HCT116 (cell line): Measurements from ENCODE around the gene ITGA11. TPM values are rescaled to one million over a fixed set of nuclear protein-coding genes. Genes with fewer than 3 reads are reported as not detected.
A peak's percentile ranks its signal among the peaks of the same experiment; 100 is the strongest.

Experiments used
- ATAC-seq: fragments of 200-7000 bp; cut with Tn5 transposase; 2 replicates; pipeline ENCODE4 v1.9.1; 2020; ENCODE audit warnings: mild to moderate bottlenecking, moderate library complexity
- BruUV-seq: library from RNA; stranded (reverse); fragments of 400-500 nt; replicated peaks from 2 replicates; lab custom pipeline; 2021; lab: Mats Ljungman, UMichigan
- CTCF ChIA-PET: fragments of 300-600 bp; sonication (Branson Sonifier 250); formaldehyde crosslinking; loops from one replicate; lab custom pipeline; 2021; ENCODE audit warnings: antibody characterized with exemption; lab: Charles Lee
- POLR2A ChIA-PET: fragments of 300-600, 350-600 bp; sonication (Branson Sonifier 250); formaldehyde crosslinking; loops from one replicate; lab custom pipeline; 2021; ENCODE audit warnings: antibody characterized with exemption; lab: Charles Lee
- RAD21 ChIA-PET, 2 experiments: fragments of 300-600 bp; sonication (Branson Sonifier 250); formaldehyde crosslinking; loops; one replicate each; lab custom pipeline; 2023; ENCODE audit warnings: low total read pairs in 2 of 2; ENCODE audit not compliant: uncharacterized antibody in 2 of 2, unreplicated experiment in 2 of 2, low non-redundant PET in 1 of 2; lab: Charles Lee
- DNase-seq: peaks from one replicate; pipeline ENCODE4 v3.0.0-alpha.2; 2010; ENCODE audit warnings: low read depth, low spot score
- H2AFZ ChIP-seq: fragments of 200-600 bp; shearing (Covaris generic), sonication (generic); 2 replicates; pipeline ENCODE4 v1.6.1; 2017; ENCODE audit warnings: low read depth, mixed run types, mixed read lengths, antibody characterized with exemption, low read length; ENCODE audit not compliant: poor library complexity, severe bottlenecking
- H3K27ac ChIP-seq: 2 replicates; pipeline ENCODE4 v1.5.1; 2012; ENCODE audit warnings: low read depth, low read length
- H3K27me3 ChIP-seq: fragments of 200-600 bp; sonication (generic); 2 replicates; pipeline ENCODE4 v1.6.1; 2016; ENCODE audit warnings: mixed run types, low read length, mixed read lengths; ENCODE audit not compliant: insufficient read depth
- H3K36me3 ChIP-seq, 2 experiments: fragments of 200-500 bp in 1 of 2; fragments of 200-600 bp in 1 of 2; sonication (Bioruptor generic) in 1 of 2; sonication (generic) in 1 of 2; 2 replicates each; pipeline versions ENCODE4 v1.5.1 to v1.6.1; 2014 to 2016; ENCODE audit warnings: low read length in 2 of 2, inconsistent platforms in 1 of 2, mixed read lengths in 1 of 2, mixed run types in 1 of 2; ENCODE audit not compliant: insufficient read depth in 2 of 2, control insufficient read depth in 1 of 2
- H3K4me1 ChIP-seq, 2 experiments: fragments of 200-600 bp in 1 of 2; sonication (generic) in 1 of 2; 2 replicates each; pipeline versions ENCODE4 v1.5.1 to v1.6.1; 2012 to 2017; ENCODE audit warnings: low read length in 2 of 2, inconsistent platforms in 1 of 2, mild to moderate bottlenecking in 1 of 2, mixed read lengths in 1 of 2, mixed run types in 1 of 2, moderate library complexity in 1 of 2; ENCODE audit not compliant: insufficient read depth in 2 of 2, control insufficient read depth in 1 of 2
- H3K4me2 ChIP-seq: fragments of 200-600 bp; sonication (generic); 2 replicates; pipeline ENCODE4 v1.6.1; 2017; ENCODE audit warnings: mixed run types, low read length, mixed read lengths
- H3K4me3 ChIP-seq, 2 experiments: fragments of 200-600 bp in 1 of 2; sonication (generic) in 1 of 2; replicated peaks in 1 of 2; 2 replicates each; pipeline ENCODE4 v1.5.1; 2011 to 2016; ENCODE audit warnings: low read length in 2 of 2, control low read depth in 1 of 2, low read depth in 1 of 2, mild to moderate bottlenecking in 1 of 2, mixed read lengths in 1 of 2, mixed run types in 1 of 2
- H3K79me2 ChIP-seq: fragments of 200-600 bp; sonication (generic); 2 replicates; pipeline ENCODE4 v1.6.1; 2017; ENCODE audit warnings: mild to moderate bottlenecking, mixed run types, low read length, moderate library complexity, mixed read lengths; ENCODE audit not compliant: insufficient read depth
- H3K9ac ChIP-seq: fragments of 200-600 bp; sonication (generic); 2 replicates; pipeline ENCODE4 v1.6.1; 2016; ENCODE audit warnings: low read length, mixed read lengths
- H3K9me2 ChIP-seq: fragments of 200-600 bp; sonication (generic), shearing (Covaris generic); 2 replicates; pipeline ENCODE4 v1.6.1; 2017; ENCODE audit warnings: mixed run types, mild to moderate bottlenecking, moderate library complexity; ENCODE audit not compliant: insufficient read depth
- H3K9me3 ChIP-seq, 2 experiments: fragments of 200-500 bp in 1 of 2; fragments of 200-600 bp in 1 of 2; sonication (Bioruptor generic) in 1 of 2; sonication (generic) in 1 of 2; 2 replicates each; pipeline ENCODE4 v1.6.1; 2014 to 2017; ENCODE audit warnings: low read length in 2 of 2, mixed read lengths in 2 of 2, inconsistent platforms in 1 of 2, low read depth in 1 of 2, mild to moderate bottlenecking in 1 of 2, mixed run types in 1 of 2, moderate library complexity in 1 of 2; ENCODE audit not compliant: control insufficient read depth in 1 of 2, insufficient read depth in 1 of 2
- H4K20me1 ChIP-seq: fragments of 200-600 bp; sonication (generic), shearing (Covaris generic); 2 replicates; pipeline ENCODE4 v1.6.1; 2017; ENCODE audit warnings: mixed run types, mild to moderate bottlenecking, moderate library complexity; ENCODE audit not compliant: insufficient read depth
- ATF3 ChIP-seq: IDR thresholded peaks from 2 replicates; pipeline ENCODE4 v1.6.1; 2012
- CTCF ChIP-seq, 3 experiments: fragments of 200-600 bp in 1 of 3; sonication (generic) in 1 of 3; IDR thresholded peaks in 2 of 3; conservative IDR thresholded peaks in 1 of 3; 2 replicates each; pipeline ENCODE4 v1.5.1; 2012 to 2017; ENCODE audit warnings: low read depth in 2 of 3, low read length in 2 of 3, antibody characterized with exemption in 1 of 3, borderline replicate concordance in 1 of 3, control low read depth in 1 of 3, mild to moderate bottlenecking in 1 of 3, mixed read lengths in 1 of 3, mixed run types in 1 of 3, moderate library complexity in 1 of 3; ENCODE audit not compliant: insufficient read depth in 1 of 3
- EGR1 ChIP-seq: IDR thresholded peaks from 2 replicates; pipeline ENCODE4 v1.6.1; 2012; ENCODE audit warnings: low read depth
- ELF1 ChIP-seq: IDR thresholded peaks from 2 replicates; pipeline ENCODE4 v1.6.1; 2012; ENCODE audit warnings: low read depth, borderline replicate concordance
- EZH2 ChIP-seq: fragments of 200-600 bp; sonication (generic); IDR thresholded peaks from 2 replicates; pipeline ENCODE4 v1.6.1; 2017; ENCODE audit warnings: antibody characterized with exemption, mixed run types
- FOSL1 ChIP-seq: IDR thresholded peaks from 2 replicates; pipeline ENCODE4 v1.6.1; 2012; ENCODE audit warnings: low read depth
- JUND ChIP-seq: IDR thresholded peaks from 2 replicates; pipeline ENCODE4 v1.6.1; 2012
- MAX ChIP-seq: IDR thresholded peaks from 2 replicates; pipeline ENCODE4 v1.6.1; 2012
- RAD21 ChIP-seq: IDR thresholded peaks from 2 replicates; pipeline ENCODE4 v1.6.1; 2012; ENCODE audit warnings: low read depth, mild to moderate bottlenecking
- SP1 ChIP-seq: IDR thresholded peaks from 2 replicates; pipeline ENCODE4 v1.6.1; 2012; ENCODE audit warnings: low read depth
- TCF7L2 ChIP-seq: IDR thresholded peaks from 2 replicates; pipeline ENCODE4 v1.7.0; 2011; ENCODE audit warnings: borderline replicate concordance, inconsistent platforms; ENCODE audit not compliant: insufficient read depth, insufficient read length; ENCODE audit errors: extremely low read depth
- YY1 ChIP-seq: IDR thresholded peaks from 2 replicates; pipeline ENCODE4 v1.6.1; 2011; ENCODE audit warnings: low read length, low read depth, moderate library complexity, mild to moderate bottlenecking; ENCODE audit not compliant: insufficient replicate concordance; ENCODE audit errors: extremely low read depth
- intact Hi-C: fragments of 100-400 bp; cut with micrococcal nuclease; formaldehyde crosslinking; loops from 2 replicates; pipeline ENCODE4 v1.10.0; 2022
- total RNA-seq: library from RNA; stranded (reverse); gene quantifications from one replicate; pipeline ENCODE4 v1.2.1, GENCODE V29; 2021; ENCODE audit not compliant: unreplicated experiment
- TF ChIP-seq, protein P1 (sequence below): IDR thresholded peaks from 2 replicates; pipeline ENCODE4 v1.6.1; 2012; ENCODE audit warnings: low read depth
- TF ChIP-seq, protein P2 (sequence below): IDR thresholded peaks from 2 replicates; pipeline ENCODE4 v1.6.1; 2011; ENCODE audit warnings: mild to moderate bottlenecking, low read length, moderate library complexity; ENCODE audit not compliant: insufficient replicate concordance; ENCODE audit errors: extremely low read depth

Gene ITGA11
- total RNA-seq, 1 experiment from 2014 or later: not detected

DNA sequence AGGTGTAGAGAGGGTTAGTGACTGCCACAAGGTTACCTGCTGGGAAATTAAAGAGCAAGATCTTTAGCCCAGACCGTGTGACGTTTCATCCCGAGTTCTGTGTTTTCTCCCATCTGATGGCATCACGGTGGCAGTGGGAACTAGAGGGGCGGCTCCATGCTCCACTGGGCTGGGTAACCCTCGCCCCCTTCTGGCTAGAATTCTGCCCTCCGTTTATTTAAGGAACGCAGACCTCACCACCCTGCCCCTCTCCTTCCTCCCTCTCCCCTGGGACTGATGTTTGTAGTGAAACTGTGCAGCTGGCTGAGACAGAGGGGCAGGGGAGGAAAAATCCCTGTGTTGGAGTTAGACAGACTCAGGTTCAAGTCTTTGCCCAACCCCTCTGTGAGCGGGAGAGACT, 65.6 kb downstream of the ITGA11 start:
- DNase-seq: no peak
- H3K79me2 ChIP-seq: no peaks in the 10 kb centered on the region
- intact Hi-C loops: no loop called here
- H3K9me2 ChIP-seq: no peaks in the 10 kb centered on the region
- TF ChIP-seq RAD21 (peak; percentile 43; the same call in 1 of the 2 replicates), CTCF (IDR thresholded peaks at IDR 0.05 in 2 of 3, conservative IDR thresholded peaks at IDR 0.05 in 1 of 3; ENCODE audit: borderline replicate concordance in 1 of 3, insufficient read depth in 1 of 3, low read depth in 2 of 3, low read length in 2 of 3) (peak in 2 of 3 experiments; percentile 16; a peak in 1 of 6 replicates), YY1 (no peak), EGR1 (no peak), TCF7L2 (no peak), ATF3 (no peak), MAX (no peak), JUND (no peak), ELF1 (no peak), FOSL1 (no peak), SP1 (no peak), EZH2 (no peak)
- TF ChIP-seq, protein P1, sequence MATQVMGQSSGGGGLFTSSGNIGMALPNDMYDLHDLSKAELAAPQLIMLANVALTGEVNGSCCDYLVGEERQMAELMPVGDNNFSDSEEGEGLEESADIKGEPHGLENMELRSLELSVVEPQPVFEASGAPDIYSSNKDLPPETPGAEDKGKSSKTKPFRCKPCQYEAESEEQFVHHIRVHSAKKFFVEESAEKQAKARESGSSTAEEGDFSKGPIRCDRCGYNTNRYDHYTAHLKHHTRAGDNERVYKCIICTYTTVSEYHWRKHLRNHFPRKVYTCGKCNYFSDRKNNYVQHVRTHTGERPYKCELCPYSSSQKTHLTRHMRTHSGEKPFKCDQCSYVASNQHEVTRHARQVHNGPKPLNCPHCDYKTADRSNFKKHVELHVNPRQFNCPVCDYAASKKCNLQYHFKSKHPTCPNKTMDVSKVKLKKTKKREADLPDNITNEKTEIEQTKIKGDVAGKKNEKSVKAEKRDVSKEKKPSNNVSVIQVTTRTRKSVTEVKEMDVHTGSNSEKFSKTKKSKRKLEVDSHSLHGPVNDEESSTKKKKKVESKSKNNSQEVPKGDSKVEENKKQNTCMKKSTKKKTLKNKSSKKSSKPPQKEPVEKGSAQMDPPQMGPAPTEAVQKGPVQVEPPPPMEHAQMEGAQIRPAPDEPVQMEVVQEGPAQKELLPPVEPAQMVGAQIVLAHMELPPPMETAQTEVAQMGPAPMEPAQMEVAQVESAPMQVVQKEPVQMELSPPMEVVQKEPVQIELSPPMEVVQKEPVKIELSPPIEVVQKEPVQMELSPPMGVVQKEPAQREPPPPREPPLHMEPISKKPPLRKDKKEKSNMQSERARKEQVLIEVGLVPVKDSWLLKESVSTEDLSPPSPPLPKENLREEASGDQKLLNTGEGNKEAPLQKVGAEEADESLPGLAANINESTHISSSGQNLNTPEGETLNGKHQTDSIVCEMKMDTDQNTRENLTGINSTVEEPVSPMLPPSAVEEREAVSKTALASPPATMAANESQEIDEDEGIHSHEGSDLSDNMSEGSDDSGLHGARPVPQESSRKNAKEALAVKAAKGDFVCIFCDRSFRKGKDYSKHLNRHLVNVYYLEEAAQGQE: no peak
- TF ChIP-seq, protein P2, sequence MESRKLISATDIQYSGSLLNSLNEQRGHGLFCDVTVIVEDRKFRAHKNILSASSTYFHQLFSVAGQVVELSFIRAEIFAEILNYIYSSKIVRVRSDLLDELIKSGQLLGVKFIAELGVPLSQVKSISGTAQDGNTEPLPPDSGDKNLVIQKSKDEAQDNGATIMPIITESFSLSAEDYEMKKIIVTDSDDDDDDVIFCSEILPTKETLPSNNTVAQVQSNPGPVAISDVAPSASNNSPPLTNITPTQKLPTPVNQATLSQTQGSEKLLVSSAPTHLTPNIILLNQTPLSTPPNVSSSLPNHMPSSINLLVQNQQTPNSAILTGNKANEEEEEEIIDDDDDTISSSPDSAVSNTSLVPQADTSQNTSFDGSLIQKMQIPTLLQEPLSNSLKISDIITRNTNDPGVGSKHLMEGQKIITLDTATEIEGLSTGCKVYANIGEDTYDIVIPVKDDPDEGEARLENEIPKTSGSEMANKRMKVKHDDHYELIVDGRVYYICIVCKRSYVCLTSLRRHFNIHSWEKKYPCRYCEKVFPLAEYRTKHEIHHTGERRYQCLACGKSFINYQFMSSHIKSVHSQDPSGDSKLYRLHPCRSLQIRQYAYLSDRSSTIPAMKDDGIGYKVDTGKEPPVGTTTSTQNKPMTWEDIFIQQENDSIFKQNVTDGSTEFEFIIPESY: no peak
- TF ChIP-seq, all 23 proteins: peak for 2
- CTCF ChIA-PET: no interaction called here
- Histone ChIP-seq H3K9ac (no peak overlapping the region), H3K27me3 (no peaks in the 10 kb centered on the region; the same call in 1 of the 2 replicates), H3K4me2 (no peak overlapping the region), H3K4me1 (no peaks in the 10 kb centered on the region), H2AFZ (no peak overlapping the region), H3K36me3 (no peaks in the 10 kb centered on the region), H3K9me3 (no peaks in the 10 kb centered on the region), H4K20me1 (no peaks in the 10 kb centered on the region), H3K4me3 (no peak overlapping the region), H3K27ac (no peak overlapping the region)
- no TSS peak for BruUV-seq
- RAD21 ChIA-PET: no interaction called here
- peak; percentile 74 for ATAC-seq
- POLR2A ChIA-PET: no interaction called here
